Activated CD4-positive, alpha-beta T cell treated with anti-CD3 and anti-CD28 coated beads for 36 hours (primary cell): Measurements from ENCODE around the gene CLCN5. TPM values are rescaled to one million over a fixed set of nuclear protein-coding genes. Genes with fewer than 3 reads are reported as not detected.

ENCODE experiments used
- ATAC-seq: fragments of 200-7000 bp; cut with Tn5 transposase; one replicate; pipeline ENCODE4 v1.10.0; 2021; ENCODE audit warnings: mild to moderate bottlenecking, moderate library complexity
- CTCF ChIA-PET: fragments of 350-600 bp; sonication (Branson Sonifier 250); formaldehyde crosslinking; loops from one replicate; lab custom pipeline; 2021; ENCODE audit warnings: antibody characterized with exemption; lab: Charles Lee
- POLR2A ChIA-PET: fragments of 350-600 bp; sonication (Branson Sonifier 250); formaldehyde crosslinking; loops from one replicate; lab custom pipeline; 2021; ENCODE audit warnings: antibody characterized with exemption, inconsistent platforms; lab: Charles Lee
- DNase-seq: peaks from one replicate; pipeline ENCODE4 v3.0.0-alpha.2; 2020
- H3K27ac Mint-ChIP-seq: one replicate; pipeline ENCODE4 v1.8.0; 2021; ENCODE audit warnings: mixed read lengths
- H3K27me3 Mint-ChIP-seq: one replicate; pipeline ENCODE4 v1.8.0; 2021; ENCODE audit warnings: mixed read lengths
- H3K36me3 Mint-ChIP-seq: one replicate; pipeline ENCODE4 v1.8.0; 2021; ENCODE audit warnings: low read depth, mixed read lengths
- H3K4me1 Mint-ChIP-seq: one replicate; pipeline ENCODE4 v1.8.0; 2021; ENCODE audit warnings: mixed read lengths
- H3K4me3 Mint-ChIP-seq: one replicate; pipeline ENCODE4 v1.8.0; 2021; ENCODE audit warnings: mild to moderate bottlenecking, moderate library complexity, mixed read lengths
- H3K9me3 Mint-ChIP-seq: one replicate; pipeline ENCODE4 v1.8.0; 2021; ENCODE audit warnings: low read depth, mixed read lengths
- intact Hi-C, 2 experiments: fragments of 100-400 bp; cut with DNase I in 1 of 2; cut with micrococcal nuclease in 1 of 2; formaldehyde crosslinking; loops; one replicate each; pipeline versions ENCODE4 v1.14.2 to v1.15.1; 2022 to 2024; cut with DNase I, micrococcal nuclease
- microRNA-seq: library from miRNA; unstranded; fragments of <30 nt; microRNA quantifications from one replicate; pipeline ENCODE4 v1.2.0, GENCODE V29; 2021; ENCODE audit warnings: borderline replicate concordance
- total RNA-seq, 2 experiments: library from RNA; stranded (reverse); gene quantifications; one replicate each; pipeline ENCODE4 v1.2.3, GENCODE V29; 2021

Gene CLCN5
- total RNA-seq, 2 experiments from 2014 or later: 2.6 to 3.2 TPM

- DNase-seq (no peak), ATAC-seq (no peak)
- no peaks in the 10 kb centered on the region for H3K36me3 Mint-ChIP-seq
- H3K27me3 Mint-ChIP-seq: no peaks in the 10 kb centered on the region
- H3K4me3 Mint-ChIP-seq: no peak overlapping the region
- no peaks in the 10 kb centered on the region for H3K4me1 Mint-ChIP-seq
- H3K27ac Mint-ChIP-seq: no peak overlapping the region
- intact Hi-C loops: no loop called here
- ChIA-PET CTCF (no interaction called here), POLR2A (no interaction called here)
- no peaks in the 10 kb centered on the region for H3K9me3 Mint-ChIP-seq
Observed at GRCh38 chrX:50114113-50114512, 191.7 kb downstream of the CLCN5 start.

GRCh38 chrX:50115973-50116372, 193.6 kb downstream of the CLCN5 start:
- Mint-ChIP-seq H3K9me3 (no peaks in the 10 kb centered on the region), H3K36me3 (no peaks in the 10 kb centered on the region), H3K27me3 (no peaks in the 10 kb centered on the region), H3K27ac (no peak overlapping the region), H3K4me3 (no peak overlapping the region), H3K4me1 (no peaks in the 10 kb centered on the region)
- ChIA-PET POLR2A (no interaction called here), CTCF (no interaction called here)
- ATAC-seq: no peak
- no peak for DNase-seq
- intact Hi-C loops: no loop called here

- Mint-ChIP-seq H3K27ac (no peak overlapping the region), H3K4me3 (no peak overlapping the region), H3K27me3 (no peaks in the 10 kb centered on the region), H3K36me3 (no peaks in the 10 kb centered on the region), H3K4me1 (no peaks in the 10 kb centered on the region), H3K9me3 (no peaks in the 10 kb centered on the region)
- ChIA-PET CTCF (interaction anchor here (0.6 kb wide), 1 partner anchor 626 kb away, joined by 3 read pairs; no protein-coding TSS in a partner anchor), POLR2A (no interaction called here)
- ATAC-seq: no peak
- DNase-seq: no peak
- intact Hi-C loops: no loop called here
Observed at GRCh38 chrX:50117476-50117875, 195.1 kb downstream of the CLCN5 start.

DNA sequence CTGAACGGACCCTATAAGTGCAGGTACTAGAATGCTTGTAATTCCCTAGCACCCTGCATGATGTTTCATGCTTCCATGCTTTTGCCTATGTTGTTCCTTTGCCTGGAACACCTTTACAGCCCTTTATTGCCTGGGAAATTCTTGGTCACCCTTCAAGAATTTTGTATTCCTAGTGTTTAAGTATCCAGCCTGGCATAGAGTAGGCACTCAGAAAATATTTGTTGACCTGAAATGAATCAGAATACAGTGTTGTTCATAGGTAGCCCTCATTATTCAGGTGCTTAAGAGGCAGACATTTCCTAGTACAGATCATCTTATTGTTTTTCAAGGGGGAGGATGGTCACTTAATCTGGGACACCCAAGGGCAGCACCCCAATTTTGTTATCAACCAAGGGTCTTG, 203.1 kb downstream of the CLCN5 start:
- POLR2A ChIA-PET: no interaction called here
- CTCF ChIA-PET: no interaction called here

DNA sequence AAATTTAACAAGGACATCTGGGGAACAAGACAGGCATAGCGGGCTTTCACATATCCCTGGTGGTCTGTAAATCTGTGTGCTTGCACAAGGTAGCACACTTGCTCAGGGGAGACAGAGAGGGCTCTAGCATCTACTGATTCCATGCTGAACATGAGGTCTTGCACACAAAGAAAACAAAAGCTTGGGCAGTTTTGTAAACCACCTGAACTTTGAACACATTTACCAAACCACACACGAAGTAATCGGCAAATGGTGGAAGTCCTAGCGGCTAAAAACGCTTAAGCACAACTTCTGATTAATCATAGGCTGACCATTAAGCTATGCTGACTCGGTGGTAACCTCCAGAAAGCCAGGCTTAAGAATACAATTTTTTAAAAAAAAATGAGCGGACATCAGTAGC, 225.6 kb downstream of the CLCN5 start:
- DNase-seq (no peak), ATAC-seq (no peak)
- H3K36me3 Mint-ChIP-seq: no peaks in the 10 kb centered on the region
- POLR2A ChIA-PET: no interaction called here
- CTCF ChIA-PET: interaction anchor here (0.6 kb wide), 1 partner anchor 11 kb away, joined by 3 read pairs; no protein-coding TSS in a partner anchor
- H3K4me1 Mint-ChIP-seq: no peaks in the 10 kb centered on the region
- H3K9me3 Mint-ChIP-seq: no peaks in the 10 kb centered on the region
- H3K27me3 Mint-ChIP-seq: no peaks in the 10 kb centered on the region
- no peak overlapping the region for H3K27ac Mint-ChIP-seq
- intact Hi-C loops: no loop called here
- H3K4me3 Mint-ChIP-seq: no peak overlapping the region

More for the DNA sequence above, 203.1 kb downstream of the CLCN5 start:
- no peaks in the 10 kb centered on the region for H3K9me3 Mint-ChIP-seq
- no peak for DNase-seq
- intact Hi-C loops: no loop called here
- no peaks in the 10 kb centered on the region for H3K27me3 Mint-ChIP-seq
- H3K4me1 Mint-ChIP-seq: no peaks in the 10 kb centered on the region
- H3K27ac Mint-ChIP-seq: no peak overlapping the region
- no peaks in the 10 kb centered on the region for H3K36me3 Mint-ChIP-seq
- no peak for ATAC-seq
- H3K4me3 Mint-ChIP-seq: no peak overlapping the region

Small RNAs within 50 kb of the gene (microRNA-seq; reads per million reads assigned to microRNA genes)
- gene MIR188 (358 reads per million, percentile 77 among the genes with 10 or more reads in this experiment), gene MIR362 (134 reads per million, percentile 67 among the genes with 10 or more reads in this experiment), gene MIR500A (12.0 reads per million, percentile 34 among the genes with 10 or more reads in this experiment), gene MIR500B (not detected), gene MIR501 (73.6 reads per million, percentile 60 among the genes with 10 or more reads in this experiment), gene MIR502 (42.3 reads per million, percentile 54 among the genes with 10 or more reads in this experiment), gene MIR532 (784 reads per million, percentile 84 among the genes with 10 or more reads in this experiment), gene MIR660 (411 reads per million, percentile 79 among the genes with 10 or more reads in this experiment)

Other genes with a start within 250 kb of the CLCN5 start
- not detected for gene PAGE1, start 226.6 kb upstream of the CLCN5 start, total RNA-seq
- gene PAGE4, start 93.3 kb upstream of the CLCN5 start, total RNA-seq: not detected
- 1 to 10 TPM; 2.2 TPM for gene USP27X, start 43.1 kb upstream of the CLCN5 start, total RNA-seq